Stimulated activated CD4-positive, alpha-beta T cell treated with anti-CD3 and anti-CD28 coated beads, Interleukin-1b, Interleukin-23, amount 100 ng/mL, for 4 hours (primary cell): ENCODE measurements around the gene PPDPF.
"Not testable (repeated sequence)": the region's sequence is repeated elsewhere in the genome, so short reads cannot be mapped to it uniquely, and the experiment has no call there.

Experiments used
- DNase-seq, 2 donors: peaks; one replicate each; pipeline ENCODE4 v3.0.0-alpha.2; 2020; ENCODE audit warnings: low read depth in 2 of 2

PPDPF gene

GRCh38 chr20:63520504-63520933 lies at the start of gene PPDPF:
Gene PPDPF, plus strand, starts transcription at chr20:63520765. Its CDS starts 544 bp downstream, at chr20:63521309.
- peak; percentile 80 to 88 for DNase-seq

- DNase-seq, result no peak
These were observed 49.4 kb upstream of the PPDPF start for GRCh38 chr20:63471002-63471716.

GRCh38 chr20:63471717-63471980 lies 48.9 kb upstream of the PPDPF start:
- DNase-seq, result no peak

- DNase-seq, result no peak
These were observed 48.4 kb upstream of the PPDPF start, which contains the start of gene KCNQ2 for GRCh38 chr20:63471981-63472831. Gene KCNQ2, minus strand, starts transcription at chr20:63472655. Its CDS starts 192 bp downstream, at chr20:63472463.

- no peak for DNase-seq
These were observed 47.6 kb upstream of the PPDPF start for GRCh38 chr20:63472862-63473390.

GRCh38 chr20:63473555-63474449 lies 46.8 kb upstream of the PPDPF start:
- no peak for DNase-seq

GRCh38 chr20:63475209-63475608 lies 45.4 kb upstream of the PPDPF start:
- DNase-seq, result no peak

- no peak for DNase-seq
These were observed 43.4 kb upstream of the PPDPF start for GRCh38 chr20:63477061-63477616.

- no peak for DNase-seq
These were observed 42.6 kb upstream of the PPDPF start for GRCh38 chr20:63477944-63478343.

GRCh38 chr20:63478346-63479302 lies 41.9 kb upstream of the PPDPF start:
- DNase-seq, result no peak

GRCh38 chr20:63479695-63480419 lies 40.7 kb upstream of the PPDPF start:
- not testable (repeated sequence) for DNase-seq

GRCh38 chr20:63481503-63481902 lies 39.1 kb upstream of the PPDPF start:
- DNase-seq, result no peak

GRCh38 chr20:63482021-63482587 lies 38.5 kb upstream of the PPDPF start:
- no peak for DNase-seq

GRCh38 chr20:63483834-63484233 lies 36.7 kb upstream of the PPDPF start:
- DNase-seq, result no peak

- DNase-seq, result no peak
These were observed 36.3 kb upstream of the PPDPF start for GRCh38 chr20:63484236-63484635.

GRCh38 chr20:63484651-63485403 lies 35.7 kb upstream of the PPDPF start:
- no peak for DNase-seq

GRCh38 chr20:63486300-63486855 lies 34.2 kb upstream of the PPDPF start:
- DNase-seq, result no peak

GRCh38 chr20:63487116-63487764 lies 33.3 kb upstream of the PPDPF start:
- no peak for DNase-seq
